WTC11 (cell line): ENCODE results near the gene APOA4.

Source experiments
- CTCF ChIP-seq: fragments of 200-600 bp; IDR thresholded peaks from 2 replicates; pipeline ENCODE4 v1.8.0; 2022; ENCODE audit warnings: antibody characterized with exemption
- E2F4 ChIP-seq: sonication (generic); formaldehyde crosslinking; IDR thresholded peaks from 2 replicates; pipeline ENCODE4 v1.8.1; 2022; ENCODE audit warnings: low read depth, mild to moderate bottlenecking, moderate library complexity, missing genetic modification reagents, borderline replicate concordance
- MAX ChIP-seq: sonication (generic); formaldehyde crosslinking; IDR thresholded peaks from 2 replicates; pipeline ENCODE4 v1.8.0; 2022; ENCODE audit warnings: mild to moderate bottlenecking, missing genetic modification reagents
- NFE2L1 ChIP-seq: sonication (generic); formaldehyde crosslinking; IDR thresholded peaks from 2 replicates; pipeline ENCODE4 v1.8.1; 2023; ENCODE audit warnings: missing genetic modification reagents
- SMAD3 ChIP-seq: sonication (generic); formaldehyde crosslinking; IDR thresholded peaks from 2 replicates; pipeline ENCODE4 v1.8.0; 2022; ENCODE audit warnings: missing genetic modification reagents, mild to moderate bottlenecking, borderline replicate concordance
- ZNF138 ChIP-seq: sonication (generic); formaldehyde crosslinking; conservative IDR thresholded peaks from 2 replicates; pipeline ENCODE4 v1.8.1; 2022; ENCODE audit warnings: mild to moderate bottlenecking, moderate library complexity, missing genetic modification reagents
- ZNF232 ChIP-seq: sonication (generic); formaldehyde crosslinking; IDR thresholded peaks from 2 replicates; pipeline ENCODE4 v1.8.0; 2022; ENCODE audit warnings: mild to moderate bottlenecking, missing genetic modification reagents
- ZNF671 ChIP-seq: fragments of 250-450 bp; sonication (Bioruptor Pico); IDR thresholded peaks from 2 replicates; pipeline ENCODE4 v1.8.0; 2021; ENCODE audit warnings: mild to moderate bottlenecking

- TF ChIP-seq CTCF (no peak), SMAD3 (CRISPR knock-in tag) (no peak), E2F4 (CRISPR knock-in tag) (no peak), MAX (CRISPR knock-in tag) (no peak), ZNF671 (CRISPR knock-in tag) (no peak), ZNF138 (CRISPR knock-in tag) (no peak), ZNF232 (CRISPR knock-in tag) (no peak), NFE2L1 (CRISPR knock-in tag) (no peak)
These were observed 51.2 kb downstream of the APOA4 start for GRCh38 chr11:116771935-116772334.
